ENCODE measurements around the gene DGCR8. TPM values are rescaled to one million over a fixed set of nuclear protein-coding genes. Genes with fewer than 3 reads are reported as not detected.
"Not testable (repeated sequence)": the region's sequence is repeated elsewhere in the genome, so short reads cannot be mapped to it uniquely, and the experiment has no call there.

The DGCR8 gene
- total RNA-seq, 1 donor from 2014 or later, result 29.1 TPM

DNA sequence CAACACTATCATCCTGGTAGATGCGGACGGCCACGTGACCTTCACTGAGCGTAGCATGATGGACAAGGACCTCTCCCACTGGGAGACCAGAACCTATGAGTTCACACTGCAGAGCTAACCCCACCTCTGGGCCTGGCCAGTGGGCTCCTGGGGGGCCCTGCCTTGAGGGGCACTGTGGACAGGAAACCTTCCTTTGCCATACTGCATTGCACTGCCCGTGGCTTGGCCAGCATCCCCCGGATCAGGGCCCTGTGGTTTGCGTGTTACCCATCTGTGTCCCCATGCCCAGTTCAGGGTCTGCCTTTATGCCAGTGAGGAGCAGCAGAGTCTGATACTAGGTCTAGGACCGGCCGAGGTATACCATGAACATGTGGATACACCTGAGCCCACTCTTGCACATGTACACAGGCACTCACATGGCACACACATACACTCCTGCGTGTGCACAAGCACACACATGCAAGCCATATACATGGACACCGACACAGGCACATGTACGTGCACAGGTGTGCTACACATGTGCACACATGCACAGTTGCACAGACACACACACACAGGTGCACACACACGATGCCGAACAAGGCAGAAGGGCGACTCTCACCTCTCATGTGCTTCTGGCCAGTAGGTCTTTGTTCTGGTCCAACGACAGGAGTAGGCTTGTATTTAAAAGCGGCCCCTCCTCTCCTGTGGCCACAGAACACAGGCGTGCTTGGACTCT, 15.3 kb upstream of the DGCR8 start:
- no peak overlapping the region for H3K4me3 Mint-ChIP-seq
- TF ChIP-seq EZH2phosphoT487 (IDR thresholded peaks at IDR 0.05) (no peak), EZH2 (IDR thresholded peaks at IDR 0.05) (no peak)
- TF ChIP-seq, protein P1, sequence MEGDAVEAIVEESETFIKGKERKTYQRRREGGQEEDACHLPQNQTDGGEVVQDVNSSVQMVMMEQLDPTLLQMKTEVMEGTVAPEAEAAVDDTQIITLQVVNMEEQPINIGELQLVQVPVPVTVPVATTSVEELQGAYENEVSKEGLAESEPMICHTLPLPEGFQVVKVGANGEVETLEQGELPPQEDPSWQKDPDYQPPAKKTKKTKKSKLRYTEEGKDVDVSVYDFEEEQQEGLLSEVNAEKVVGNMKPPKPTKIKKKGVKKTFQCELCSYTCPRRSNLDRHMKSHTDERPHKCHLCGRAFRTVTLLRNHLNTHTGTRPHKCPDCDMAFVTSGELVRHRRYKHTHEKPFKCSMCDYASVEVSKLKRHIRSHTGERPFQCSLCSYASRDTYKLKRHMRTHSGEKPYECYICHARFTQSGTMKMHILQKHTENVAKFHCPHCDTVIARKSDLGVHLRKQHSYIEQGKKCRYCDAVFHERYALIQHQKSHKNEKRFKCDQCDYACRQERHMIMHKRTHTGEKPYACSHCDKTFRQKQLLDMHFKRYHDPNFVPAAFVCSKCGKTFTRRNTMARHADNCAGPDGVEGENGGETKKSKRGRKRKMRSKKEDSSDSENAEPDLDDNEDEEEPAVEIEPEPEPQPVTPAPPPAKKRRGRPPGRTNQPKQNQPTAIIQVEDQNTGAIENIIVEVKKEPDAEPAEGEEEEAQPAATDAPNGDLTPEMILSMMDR (IDR thresholded peaks at IDR 0.05), result no peak
- Histone ChIP-seq H3K9me3 (ENCODE audit: low read depth) (no peaks in the 10 kb centered on the region), H3K27me3 (no peaks in the 10 kb centered on the region), H3K9ac (no peak overlapping the region), H3K4me1 (no peaks in the 10 kb centered on the region), H2AFZ (replicated peaks) (no peak overlapping the region), H3K27ac (no peak overlapping the region), H3K4me3 (no peak overlapping the region), H3K4me2 (no peak overlapping the region), H3F3A (ENCODE audit: low read depth) (no peaks in the 10 kb centered on the region), H4K20me1 (ENCODE audit: low read depth) (no peaks in the 10 kb centered on the region), H3K36me3 (no peaks in the 10 kb centered on the region), H3K79me2 (ENCODE audit: low read depth) (no peaks in the 10 kb centered on the region)
- no peaks in the 10 kb centered on the region for H3K9me3 Mint-ChIP-seq
- no peak overlapping the region for H3K27ac Mint-ChIP-seq
- no peaks in the 10 kb centered on the region for H3K27me3 Mint-ChIP-seq (ENCODE audit: insufficient read depth, low read depth)
- peaks cover 6% of the 10 kb centered on the region for H3K4me1 Mint-ChIP-seq
- DNase-seq (ENCODE audit: low spot score), result no peak
- H3K36me3 Mint-ChIP-seq, result peaks cover 2% of the 10 kb centered on the region

DNA sequence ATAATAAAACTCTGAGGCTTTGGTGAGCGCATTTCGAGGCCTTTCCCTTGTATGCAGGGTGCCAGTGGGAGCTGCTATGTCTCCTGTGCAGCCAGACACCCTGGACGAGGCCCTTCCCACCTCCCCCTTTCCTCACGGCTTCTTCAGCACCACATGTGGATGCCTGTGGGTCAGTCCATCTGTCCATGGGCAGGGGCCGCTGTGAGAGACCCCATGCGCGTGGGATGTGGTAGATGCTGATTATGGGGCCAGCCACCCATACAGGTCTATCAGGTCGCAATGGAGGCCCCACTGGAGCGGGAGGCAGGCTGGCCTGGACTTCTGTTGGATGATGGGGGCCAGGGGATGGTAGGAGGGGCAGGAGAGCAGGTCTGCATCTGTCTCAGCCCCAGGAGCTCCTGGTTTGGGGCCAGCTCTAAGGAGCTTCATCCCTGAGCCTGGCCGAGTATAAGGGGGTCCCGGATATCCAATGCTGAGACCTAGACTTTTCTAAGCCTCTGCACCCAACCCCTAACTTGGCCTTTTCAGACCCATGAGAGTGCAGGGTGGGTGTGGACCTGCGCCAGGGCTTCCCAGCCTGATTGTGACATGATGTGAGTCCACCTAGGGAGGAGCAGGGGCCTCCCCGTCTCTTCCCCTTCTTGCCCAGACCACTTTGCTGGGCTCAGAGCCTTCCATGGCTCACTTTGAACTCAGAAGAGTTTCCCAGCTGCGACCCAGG, 14.0 kb upstream of the DGCR8 start:
- Histone ChIP-seq H3K79me2 (ENCODE audit: low read depth) (no peaks in the 10 kb centered on the region), H3K27ac (no peak overlapping the region), H3K4me1 (no peaks in the 10 kb centered on the region), H3K4me3 (no peak overlapping the region), H3K9me3 (ENCODE audit: low read depth) (no peaks in the 10 kb centered on the region), H2AFZ (replicated peaks) (no peak overlapping the region), H3K27me3 (no peaks in the 10 kb centered on the region), H3K36me3 (no peaks in the 10 kb centered on the region), H3F3A (ENCODE audit: low read depth) (no peaks in the 10 kb centered on the region), H3K9ac (no peak overlapping the region), H3K4me2 (no peak overlapping the region), H4K20me1 (ENCODE audit: low read depth) (no peaks in the 10 kb centered on the region)
- no peaks in the 10 kb centered on the region for H3K9me3 Mint-ChIP-seq
- peaks cover 6% of the 10 kb centered on the region for H3K4me1 Mint-ChIP-seq
- TF ChIP-seq, protein P1 (IDR thresholded peaks at IDR 0.05), result no peak
- no peak for TF ChIP-seq EZH2phosphoT487 (IDR thresholded peaks at IDR 0.05)
- no peak for DNase-seq (ENCODE audit: low spot score)
- no peaks in the 10 kb centered on the region for H3K27me3 Mint-ChIP-seq (ENCODE audit: insufficient read depth, low read depth)
- H3K36me3 Mint-ChIP-seq, result peaks cover 2% of the 10 kb centered on the region
- no peak overlapping the region for H3K27ac Mint-ChIP-seq
- H3K4me3 Mint-ChIP-seq, result no peak overlapping the region

DNA sequence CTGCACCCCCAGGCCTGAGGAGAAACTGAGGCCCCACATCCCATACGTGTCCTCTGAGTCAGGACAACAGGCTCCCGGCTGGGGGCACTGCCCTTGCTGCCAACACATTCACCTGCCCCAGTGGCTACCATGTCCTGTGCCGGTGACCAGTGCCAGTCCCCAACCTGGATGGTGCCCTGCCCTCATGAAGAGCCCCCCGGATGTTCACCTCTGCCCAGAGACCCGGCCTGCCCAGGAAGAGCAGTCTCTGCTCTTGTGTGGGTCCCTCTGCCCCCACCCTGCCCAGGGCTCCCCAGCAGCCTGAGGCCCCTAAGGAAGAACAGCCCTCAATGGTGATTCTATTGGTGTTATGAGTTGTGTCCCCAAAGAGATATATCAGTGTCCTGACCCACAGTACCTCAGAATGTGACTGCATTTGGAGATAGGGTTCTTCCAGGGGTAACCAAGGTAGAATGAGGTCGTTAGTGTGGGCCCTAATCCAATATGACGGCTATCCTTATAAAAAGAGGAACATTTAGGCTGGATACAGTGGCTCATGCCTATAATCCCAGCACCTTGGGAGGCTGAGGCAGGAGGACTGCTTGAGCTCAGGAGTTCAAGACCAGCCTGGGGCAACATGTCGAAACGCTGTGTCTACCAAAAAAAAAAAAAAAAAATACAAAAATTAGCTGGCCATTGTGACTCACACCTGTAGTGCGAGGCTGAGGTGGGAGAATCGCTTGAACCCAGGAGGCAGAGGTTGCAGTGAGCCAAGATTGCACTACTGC, 13.2 kb upstream of the DGCR8 start:
- peaks cover 6% of the 10 kb centered on the region for H3K4me1 Mint-ChIP-seq
- Histone ChIP-seq H3K9ac (no peak overlapping the region), H3F3A (ENCODE audit: low read depth) (no peaks in the 10 kb centered on the region), H3K4me2 (no peak overlapping the region), H3K27ac (no peak overlapping the region), H3K27me3 (no peaks in the 10 kb centered on the region), H2AFZ (replicated peaks) (no peak overlapping the region), H3K9me3 (ENCODE audit: low read depth) (no peaks in the 10 kb centered on the region), H3K4me3 (no peak overlapping the region), H3K79me2 (ENCODE audit: low read depth) (no peaks in the 10 kb centered on the region), H3K36me3 (no peaks in the 10 kb centered on the region), H4K20me1 (ENCODE audit: low read depth) (no peaks in the 10 kb centered on the region), H3K4me1 (no peaks in the 10 kb centered on the region)
- no peaks in the 10 kb centered on the region for H3K9me3 Mint-ChIP-seq
- H3K4me3 Mint-ChIP-seq, result no peak overlapping the region
- TF ChIP-seq, protein P1 (IDR thresholded peaks at IDR 0.05), result no peak
- TF ChIP-seq EZH2 (IDR thresholded peaks at IDR 0.05), result no peak
- TF ChIP-seq EZH2phosphoT487 (IDR thresholded peaks at IDR 0.05), result no peak
- H3K27me3 Mint-ChIP-seq (ENCODE audit: insufficient read depth, low read depth), result no peaks in the 10 kb centered on the region
- DNase-seq (ENCODE audit: low spot score), result no peak
- H3K27ac Mint-ChIP-seq, result no peak overlapping the region
- H3K36me3 Mint-ChIP-seq, result peaks cover 2% of the 10 kb centered on the region

DNA sequence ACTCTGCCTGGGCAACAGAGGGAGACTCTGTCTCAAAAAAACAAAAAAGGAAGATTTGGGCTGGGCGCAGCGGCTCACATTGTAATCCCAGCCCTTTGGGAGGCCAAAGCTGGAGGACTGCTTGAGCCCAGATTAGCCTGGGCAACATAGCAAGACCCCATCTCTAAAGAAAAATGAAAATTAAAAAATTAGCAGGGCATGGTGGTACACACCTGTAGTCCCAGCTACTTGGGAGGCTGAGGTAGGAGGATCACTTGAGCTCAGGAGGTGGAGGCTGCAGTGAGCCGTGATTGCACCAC, 12.7 kb upstream of the DGCR8 start:
- not testable (repeated sequence) for H3K4me2 ChIP-seq; H3K27ac Mint-ChIP-seq; H2AFZ ChIP-seq (replicated peaks); H3K9ac ChIP-seq; DNase-seq (ENCODE audit: low spot score); H4K20me1 ChIP-seq (ENCODE audit: low read depth); H3K36me3 ChIP-seq; H3K79me2 ChIP-seq (ENCODE audit: low read depth); H3K4me1 ChIP-seq; H3K4me1 Mint-ChIP-seq; H3K27me3 ChIP-seq; H3K9me3 Mint-ChIP-seq; H3K27me3 Mint-ChIP-seq (ENCODE audit: insufficient read depth, low read depth); H3K9me3 ChIP-seq (ENCODE audit: low read depth); H3K27ac ChIP-seq; H3K4me3 Mint-ChIP-seq; H3K36me3 Mint-ChIP-seq; H3F3A ChIP-seq (ENCODE audit: low read depth); H3K4me3 ChIP-seq

Measured in neural progenitor cell (in vitro differentiated cells).